T-helper 1 cell treated with Interleukin-12 subunit alpha and Interleukin-12 subunit beta and Interleukin-4 antibody, amounts not matched to agents 30 μg/mL and 1 μg/mL, for 36 hours (primary cell): Measurements from ENCODE around the gene EPB41L1.
A peak's percentile ranks its signal among the peaks of the same experiment; 100 is the strongest.

Experiments
- H3K27ac Mint-ChIP-seq: one replicate; pipeline ENCODE4 v1.8.0; 2021; ENCODE audit warnings: mild to moderate bottlenecking, mixed read lengths
- H3K27me3 Mint-ChIP-seq: one replicate; pipeline ENCODE4 v1.8.0; 2021; ENCODE audit warnings: low read depth, mixed read lengths
- H3K36me3 Mint-ChIP-seq: one replicate; pipeline ENCODE4 v1.8.0; 2021; ENCODE audit warnings: low read depth, mixed read lengths
- H3K4me1 Mint-ChIP-seq: one replicate; pipeline ENCODE4 v1.8.0; 2021; ENCODE audit warnings: low read depth, mixed read lengths
- H3K4me3 Mint-ChIP-seq: one replicate; pipeline ENCODE4 v1.8.0; 2021; ENCODE audit warnings: mild to moderate bottlenecking, moderate library complexity, mixed read lengths
- H3K9me3 Mint-ChIP-seq: one replicate; pipeline ENCODE4 v1.8.0; 2021; ENCODE audit warnings: mixed read lengths

Gene EPB41L1

DNA sequence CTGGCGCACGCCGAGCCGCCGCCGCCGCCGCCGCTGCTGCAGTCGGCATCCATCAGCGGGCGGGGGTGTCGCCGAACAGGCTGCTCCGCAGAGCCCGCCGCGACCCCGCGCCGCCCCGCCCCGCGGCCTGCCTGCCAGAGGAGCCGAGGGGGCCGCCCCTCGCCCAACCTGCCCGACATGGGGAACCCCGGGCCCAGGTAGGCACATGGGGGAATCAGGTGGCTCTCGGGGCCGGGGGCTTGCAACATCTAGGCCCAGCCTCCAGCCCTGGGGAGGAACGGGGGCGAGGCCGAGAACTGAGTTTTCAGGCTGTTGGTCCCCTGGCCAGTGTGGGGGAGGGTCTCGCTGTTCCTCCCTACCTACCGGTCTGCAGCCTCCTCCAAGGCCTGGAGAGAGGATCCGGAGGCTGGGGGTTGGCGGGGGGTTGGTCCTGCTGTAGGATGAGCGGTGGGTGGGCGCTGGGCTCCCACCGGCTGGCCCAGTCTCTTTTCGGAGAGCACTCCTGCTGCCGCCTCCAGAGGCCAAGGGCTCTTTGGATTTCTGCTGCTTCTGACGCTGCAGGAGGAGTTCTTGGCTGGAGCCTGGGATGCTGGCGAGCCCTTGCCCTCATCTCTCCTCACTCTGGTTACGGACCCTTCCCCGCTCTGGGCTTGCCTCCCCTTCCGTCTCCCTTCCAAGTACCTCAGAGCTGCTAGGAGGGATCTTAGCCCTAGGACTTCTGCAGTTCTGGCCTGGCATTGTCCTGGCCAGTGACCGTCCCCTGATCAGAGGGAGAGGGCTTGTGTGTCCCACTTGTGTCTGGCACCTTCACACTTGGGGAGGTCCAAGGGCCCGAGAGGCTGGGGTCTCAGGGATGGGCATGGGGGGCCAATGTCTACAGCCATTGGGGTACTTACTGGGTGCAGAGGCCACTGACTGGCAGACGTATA is at the start of gene EPB41L1:
Gene EPB41L1, plus strand, starts transcription at position 41 of the 929 bp plus-strand sequence. CDS start 19,038 bp downstream, outside the sequence.
- Mint-ChIP-seq H3K9me3 (no peaks in the 10 kb centered on the region), H3K4me3 (peak within 1 kb of the TSS; percentile 67), H3K36me3 (no peaks in the 10 kb centered on the region), H3K27ac (no peak within 1 kb of the TSS), H3K27me3 (peaks cover 45% of the 10 kb centered on the region), H3K4me1 (no peaks in the 10 kb centered on the region)

GRCh38 chr20:36104856-36105255 is 49.7 kb upstream of the EPB41L1 start:
- H3K27me3 Mint-ChIP-seq = no peaks in the 10 kb centered on the region
- no peak overlapping the region for H3K4me3 Mint-ChIP-seq
- no peak overlapping the region for H3K27ac Mint-ChIP-seq
- H3K4me1 Mint-ChIP-seq = no peaks in the 10 kb centered on the region
- H3K36me3 Mint-ChIP-seq = no peaks in the 10 kb centered on the region
- no peaks in the 10 kb centered on the region for H3K9me3 Mint-ChIP-seq

DNA sequence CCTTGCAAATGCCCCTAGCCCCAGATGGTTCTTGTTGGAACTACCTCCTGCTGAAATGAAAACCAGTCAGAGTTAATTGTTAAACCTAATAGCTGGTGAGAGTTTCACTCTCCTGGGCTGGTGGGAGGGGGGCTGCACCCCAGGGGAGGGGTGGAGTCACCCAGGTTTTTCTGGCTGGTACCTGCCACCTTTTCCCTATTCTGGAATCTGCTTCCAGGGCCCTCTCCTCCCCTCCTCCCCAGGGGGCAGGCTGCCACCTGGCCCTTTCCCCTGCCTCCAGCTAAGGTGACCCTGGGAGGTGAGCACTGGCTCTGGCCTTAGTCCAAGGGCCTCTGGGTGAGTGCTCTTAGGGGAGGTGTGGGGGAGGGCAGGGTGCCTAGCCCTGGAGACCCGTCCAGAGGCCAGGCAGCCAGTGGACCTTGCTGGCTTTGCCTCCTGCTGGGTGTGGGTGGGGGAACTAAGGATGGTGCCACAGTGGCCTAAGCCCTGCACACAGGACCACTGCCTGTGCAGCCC is 48.8 kb upstream of the EPB41L1 start:
- Mint-ChIP-seq H3K4me3 (no peak overlapping the region), H3K36me3 (no peaks in the 10 kb centered on the region), H3K9me3 (no peaks in the 10 kb centered on the region), H3K4me1 (no peaks in the 10 kb centered on the region), H3K27ac (no peak overlapping the region), H3K27me3 (no peaks in the 10 kb centered on the region)

GRCh38 chr20:36106606-36107005 is 47.9 kb upstream of the EPB41L1 start:
- Mint-ChIP-seq H3K9me3 (no peaks in the 10 kb centered on the region), H3K4me1 (no peaks in the 10 kb centered on the region), H3K27me3 (no peaks in the 10 kb centered on the region), H3K4me3 (no peak overlapping the region), H3K27ac (no peak overlapping the region), H3K36me3 (no peaks in the 10 kb centered on the region)

DNA sequence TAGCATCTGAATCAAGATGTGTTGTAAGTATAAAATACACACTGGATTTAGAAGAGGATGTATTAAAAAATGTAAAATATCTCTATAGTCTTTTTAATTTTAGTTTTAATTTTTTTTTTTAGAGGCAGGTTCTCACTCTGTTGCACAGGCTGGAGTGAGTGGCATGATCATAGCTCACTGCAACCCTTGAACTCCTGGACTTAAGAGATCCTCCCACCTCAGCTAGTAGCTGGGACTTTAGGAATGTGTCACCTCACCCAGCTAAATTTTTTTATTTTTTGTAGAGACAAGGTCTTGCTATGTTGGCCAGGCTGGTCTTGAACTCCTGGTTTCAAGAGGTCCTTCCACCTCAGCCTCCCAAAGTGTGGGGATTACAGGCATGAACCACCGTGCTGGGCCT is 46.7 kb upstream of the EPB41L1 start:
- H3K4me1 Mint-ChIP-seq = no peaks in the 10 kb centered on the region
- H3K36me3 Mint-ChIP-seq = no peaks in the 10 kb centered on the region

DNA sequence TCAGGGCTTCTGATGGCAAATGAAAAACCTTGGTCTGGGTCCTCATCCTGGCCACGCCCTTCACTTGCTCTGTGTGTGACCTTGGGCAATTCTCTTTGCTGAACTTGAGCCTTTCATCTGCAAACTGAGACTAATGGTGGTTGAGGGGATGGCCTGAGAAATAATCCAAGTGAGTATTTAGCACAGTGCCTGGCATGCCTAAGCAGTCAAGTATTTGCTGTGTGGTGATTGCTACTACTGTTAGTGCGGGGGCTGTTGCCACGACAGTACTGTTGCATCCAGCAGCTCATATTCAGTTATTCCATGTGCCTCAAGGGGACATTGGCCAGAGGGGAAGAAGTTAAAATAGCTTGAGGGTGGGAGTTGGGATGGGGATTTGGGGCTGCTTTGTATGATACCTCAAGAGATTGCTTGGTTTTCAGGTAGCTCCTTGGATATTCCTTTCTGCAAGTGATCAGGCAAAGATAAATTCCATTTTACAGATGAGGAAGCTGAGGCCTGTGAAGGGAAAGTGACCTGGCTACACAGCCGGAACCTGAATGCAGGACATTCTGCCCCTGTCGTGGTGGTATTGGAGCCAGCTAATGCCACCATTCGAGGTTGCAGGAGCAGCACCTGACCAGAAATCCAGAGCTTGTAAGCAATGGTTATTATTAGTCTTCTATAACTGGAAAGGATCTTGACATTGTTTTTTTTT is 45.1 kb upstream of the EPB41L1 start:
- H3K27ac Mint-ChIP-seq = no peak overlapping the region
- H3K4me1 Mint-ChIP-seq = no peaks in the 10 kb centered on the region
- no peaks in the 10 kb centered on the region for H3K9me3 Mint-ChIP-seq
- H3K4me3 Mint-ChIP-seq = no peak overlapping the region
- H3K36me3 Mint-ChIP-seq = no peaks in the 10 kb centered on the region
- peaks cover 8% of the 10 kb centered on the region for H3K27me3 Mint-ChIP-seq

More for the DNA sequence above, 46.7 kb upstream of the EPB41L1 start:
- H3K27ac Mint-ChIP-seq = no peak overlapping the region
- no peaks in the 10 kb centered on the region for H3K9me3 Mint-ChIP-seq
- peaks cover 2% of the 10 kb centered on the region for H3K27me3 Mint-ChIP-seq
- H3K4me3 Mint-ChIP-seq = no peak overlapping the region

DNA sequence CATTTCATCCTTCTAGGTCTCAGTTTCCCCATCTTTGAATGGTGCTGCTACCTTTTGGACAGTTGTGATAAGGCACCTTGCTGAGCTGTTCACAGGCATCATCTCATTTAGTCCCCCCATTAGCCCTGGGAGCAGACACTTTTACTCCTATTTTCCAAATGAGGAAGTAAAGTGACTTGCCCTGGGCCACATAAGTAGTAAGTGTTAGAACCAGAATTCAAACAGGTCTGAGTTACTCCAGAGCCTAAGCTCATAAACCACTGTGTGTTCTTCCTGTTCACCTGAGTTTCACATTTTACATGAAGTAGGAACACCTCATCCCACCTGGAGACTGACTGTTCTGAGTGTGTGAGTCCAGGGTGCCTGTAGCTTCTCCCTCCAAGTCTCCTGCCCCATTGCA is 43.5 kb upstream of the EPB41L1 start:
- Mint-ChIP-seq H3K4me1 (no peaks in the 10 kb centered on the region), H3K4me3 (no peak overlapping the region), H3K27ac (no peak overlapping the region), H3K9me3 (no peaks in the 10 kb centered on the region), H3K27me3 (peaks cover 9% of the 10 kb centered on the region), H3K36me3 (no peaks in the 10 kb centered on the region)

DNA sequence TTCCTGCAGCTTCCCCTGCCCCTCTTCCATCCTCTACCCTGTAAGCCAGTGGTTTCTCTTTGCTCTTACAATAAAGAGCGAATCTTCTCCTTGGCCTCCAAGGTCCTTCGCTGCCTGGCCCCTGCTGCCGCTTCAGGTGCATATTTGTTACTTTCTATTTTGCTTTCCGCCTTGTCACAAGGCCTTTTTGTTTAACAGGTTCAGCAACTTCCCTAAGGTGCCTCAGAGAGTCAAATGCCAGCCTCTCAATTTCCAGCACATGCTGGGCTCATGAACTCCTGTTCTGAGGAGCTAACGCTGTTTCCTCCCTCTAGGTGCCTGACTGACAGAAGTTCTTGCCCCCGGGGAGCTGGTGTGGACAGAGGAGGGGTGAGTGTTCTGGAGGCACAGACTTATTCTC is 42.4 kb upstream of the EPB41L1 start:
- Mint-ChIP-seq H3K36me3 (no peaks in the 10 kb centered on the region), H3K9me3 (no peaks in the 10 kb centered on the region), H3K4me3 (no peak overlapping the region), H3K27ac (no peak overlapping the region), H3K27me3 (peaks cover 12% of the 10 kb centered on the region), H3K4me1 (no peaks in the 10 kb centered on the region)

GRCh38 chr20:36113036-36113435 is 41.5 kb upstream of the EPB41L1 start:
- no peaks in the 10 kb centered on the region for H3K9me3 Mint-ChIP-seq
- no peaks in the 10 kb centered on the region for H3K36me3 Mint-ChIP-seq
- peaks cover 12% of the 10 kb centered on the region for H3K27me3 Mint-ChIP-seq
- H3K4me3 Mint-ChIP-seq = no peak overlapping the region
- no peak overlapping the region for H3K27ac Mint-ChIP-seq
- H3K4me1 Mint-ChIP-seq = no peaks in the 10 kb centered on the region

- H3K27me3 Mint-ChIP-seq = peaks cover 12% of the 10 kb centered on the region
- H3K4me1 Mint-ChIP-seq = no peaks in the 10 kb centered on the region
- H3K36me3 Mint-ChIP-seq = no peaks in the 10 kb centered on the region
These were observed 40.8 kb upstream of the EPB41L1 start for GRCh38 chr20:36113566-36114250.

DNA sequence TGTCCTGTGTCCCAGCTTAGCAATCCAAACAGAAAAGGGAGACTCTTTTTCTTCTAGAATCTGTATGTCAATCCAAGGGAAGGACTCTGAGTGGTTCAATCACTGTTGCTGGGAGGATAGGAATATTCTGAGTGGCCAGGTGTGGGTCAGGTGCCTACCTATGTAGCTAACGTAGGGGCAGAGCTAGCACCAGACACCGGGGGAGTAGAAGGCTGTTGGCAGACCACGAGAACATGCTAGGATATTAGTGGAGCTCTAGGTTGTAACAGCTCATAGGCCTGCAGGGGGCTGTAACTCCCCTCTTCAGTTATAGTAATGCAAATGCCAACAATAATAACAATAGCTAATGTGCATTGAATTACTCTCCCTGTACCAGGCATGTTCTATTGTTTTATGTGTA is 39.8 kb upstream of the EPB41L1 start:
- Mint-ChIP-seq H3K36me3 (no peaks in the 10 kb centered on the region), H3K27ac (no peak overlapping the region), H3K4me1 (no peaks in the 10 kb centered on the region), H3K4me3 (no peak overlapping the region), H3K27me3 (peaks cover 19% of the 10 kb centered on the region), H3K9me3 (no peaks in the 10 kb centered on the region)

More at GRCh38 chr20:36113566-36114250, 40.8 kb upstream of the EPB41L1 start:
- Mint-ChIP-seq H3K9me3 (no peaks in the 10 kb centered on the region), H3K27ac (no peak overlapping the region), H3K4me3 (no peak overlapping the region)

DNA sequence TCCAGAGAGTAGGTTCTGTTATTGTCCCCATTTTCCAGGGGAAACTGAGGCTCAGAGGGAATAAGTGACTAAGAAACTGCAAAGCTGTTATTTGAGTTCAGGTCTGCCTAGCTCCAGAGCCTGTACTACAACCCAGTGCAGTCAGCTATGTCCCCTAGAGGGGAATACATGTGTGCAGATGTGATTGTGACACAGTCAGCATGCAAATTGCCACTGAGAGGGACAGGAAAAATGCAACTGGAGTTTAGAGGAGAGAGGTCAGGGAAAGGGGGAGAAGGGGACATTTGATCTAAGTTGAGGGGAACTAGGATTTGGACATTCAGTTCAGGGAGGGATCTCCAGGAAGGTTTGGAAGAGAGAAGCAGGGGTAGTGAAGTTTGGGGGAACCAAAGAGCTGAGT is 38.6 kb upstream of the EPB41L1 start:
- no peaks in the 10 kb centered on the region for H3K9me3 Mint-ChIP-seq
- no peak overlapping the region for H3K27ac Mint-ChIP-seq
- H3K4me3 Mint-ChIP-seq = no peak overlapping the region
- H3K27me3 Mint-ChIP-seq = peaks cover 19% of the 10 kb centered on the region
- H3K36me3 Mint-ChIP-seq = no peaks in the 10 kb centered on the region
- no peaks in the 10 kb centered on the region for H3K4me1 Mint-ChIP-seq

DNA sequence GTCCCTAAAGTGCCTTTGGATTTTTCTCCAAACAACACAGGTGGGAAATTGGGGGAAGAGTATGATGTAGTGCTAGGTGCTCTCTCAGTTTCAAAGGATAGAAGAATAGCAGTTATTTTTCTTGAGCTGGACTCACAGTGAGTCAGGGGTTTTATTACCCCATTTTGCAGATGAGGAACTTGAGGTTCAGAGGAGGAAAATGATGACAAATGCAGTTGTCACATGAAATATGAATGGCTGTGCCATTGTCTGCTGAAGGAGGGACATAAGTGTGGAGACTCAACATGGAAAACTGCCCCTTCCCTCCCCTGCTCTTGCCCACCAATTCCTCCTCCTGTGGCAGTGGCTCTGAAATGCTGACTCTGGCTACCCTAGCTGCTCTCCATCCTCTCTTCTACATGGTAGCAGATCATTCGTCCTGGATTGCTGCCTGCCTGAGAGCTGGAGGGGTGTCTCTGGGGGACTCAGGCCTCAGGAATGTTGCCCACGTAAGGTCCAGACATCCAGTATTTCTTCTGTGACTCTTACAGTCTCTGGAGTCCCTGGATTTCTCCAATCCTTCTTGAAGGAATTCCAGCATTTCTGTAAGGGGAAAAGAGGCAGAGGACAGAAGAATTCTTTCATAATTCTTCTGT is 37.6 kb upstream of the EPB41L1 start:
- Mint-ChIP-seq H3K36me3 (no peaks in the 10 kb centered on the region), H3K27me3 (peaks cover 19% of the 10 kb centered on the region), H3K4me1 (no peaks in the 10 kb centered on the region), H3K4me3 (no peak overlapping the region), H3K27ac (no peak overlapping the region), H3K9me3 (no peaks in the 10 kb centered on the region)

DNA sequence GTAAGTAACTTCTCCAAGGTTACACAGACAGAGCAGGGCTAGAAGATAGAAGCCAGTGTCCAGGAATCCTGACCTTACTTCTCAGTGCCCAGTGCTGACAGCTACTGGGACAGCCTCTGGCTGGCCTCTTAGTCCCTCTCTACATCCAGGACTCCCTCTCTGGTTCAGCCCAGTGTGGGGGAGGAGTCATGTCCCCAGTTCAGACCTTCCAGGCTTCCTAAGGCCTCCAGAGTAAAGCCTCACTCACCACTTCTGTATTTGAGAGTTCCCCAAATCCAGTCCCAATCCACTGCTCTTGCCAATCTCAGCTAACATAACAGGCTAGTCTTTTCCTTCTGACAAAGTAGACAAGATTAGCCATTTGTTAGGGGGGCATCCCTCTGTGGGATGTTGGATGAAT is 36.9 kb upstream of the EPB41L1 start:
- Mint-ChIP-seq H3K27me3 (peaks cover 19% of the 10 kb centered on the region), H3K36me3 (no peaks in the 10 kb centered on the region), H3K27ac (no peak overlapping the region), H3K4me1 (no peaks in the 10 kb centered on the region), H3K4me3 (no peak overlapping the region), H3K9me3 (no peaks in the 10 kb centered on the region)
